Tibial nerve (tissue), 4 donors: ENCODE results near the gene CENPX. TPM values are rescaled to one million over a fixed set of nuclear protein-coding genes. Genes with fewer than 3 reads are reported as not detected.

Experiments
- DNase-seq, 2 donors: peaks; one replicate each; pipeline ENCODE4 v3.0.0-alpha.2; 2019; ENCODE audit warnings: low spot score in 2 of 2
- H3K27ac ChIP-seq, 4 donors: fragments of 200-600 bp; sonication (generic) in 3 of 4; one replicate each; pipeline ENCODE4 v1.5.1; 2017 to 2019; ENCODE audit warnings: mild to moderate bottlenecking in 1 of 4
- H3K27me3 ChIP-seq, 2 donors: fragments of 200-600 bp; sonication (generic) in 1 of 2; one replicate each; pipeline versions ENCODE4 v1.5.1 to v1.6.0; 2017 to 2019
- H3K36me3 ChIP-seq, 3 donors: fragments of 200-600 bp; sonication (generic); one replicate each; pipeline ENCODE4 v1.5.1; 2018 to 2019
- H3K4me1 ChIP-seq, 4 donors: fragments of 200-600 bp; sonication (generic) in 3 of 4; one replicate each; pipeline ENCODE4 v1.5.1; 2017 to 2019
- H3K4me3 ChIP-seq, 4 donors: fragments of 200-600 bp; sonication (generic) in 3 of 4; one replicate each; pipeline ENCODE4 v1.5.1; 2017 to 2019; ENCODE audit warnings: mild to moderate bottlenecking in 1 of 4, moderate library complexity in 1 of 4
- H3K9me3 ChIP-seq, 4 donors: fragments of 200-600 bp; sonication (generic) in 3 of 4; one replicate each; pipeline ENCODE4 v1.5.1; 2017 to 2019
- EP300 ChIP-seq, 2 donors: sonication (generic); formaldehyde crosslinking; IDR thresholded peaks; one replicate each; pipeline ENCODE4 v1.6.1; 2017; ENCODE audit warnings: antibody characterized with exemption in 2 of 2, mild to moderate bottlenecking in 1 of 2
- POLR2A ChIP-seq, 2 donors: fragments of 450-650 bp; IDR thresholded peaks; one replicate each; pipeline ENCODE4 v1.6.1; 2017; ENCODE audit warnings: antibody characterized with exemption in 2 of 2, mild to moderate bottlenecking in 2 of 2, moderate library complexity in 2 of 2
- WGBS, 2 donors: methylation state at CpG; one replicate each; pipeline ENCODE4 v1.1.5; 2018; 5-methylcytosine and 5-hydroxymethylcytosine counted together
- total RNA-seq, 4 donors: library from RNA; depleted of rRNA; stranded (reverse); fragments of >200 nt; gene quantifications; one replicate each; pipeline ENCODE4 v1.1.0, GENCODE V29; 2016
- TF ChIP-seq, protein P1 (sequence below), 5 experiments: fragments of 200-600 bp in 3 of 5; fragments of 450-650 bp in 2 of 5; sonication (generic) in 3 of 5; IDR thresholded peaks; one replicate each; pipeline ENCODE4 v1.5.1; 2016 to 2019; ENCODE audit warnings: antibody characterized with exemption in 5 of 5, mild to moderate bottlenecking in 3 of 5, moderate library complexity in 2 of 5

CENPX gene
- total RNA-seq, 4 donors from 2014 or later: 69.9 to 143 (median 78.0) TPM

DNA sequence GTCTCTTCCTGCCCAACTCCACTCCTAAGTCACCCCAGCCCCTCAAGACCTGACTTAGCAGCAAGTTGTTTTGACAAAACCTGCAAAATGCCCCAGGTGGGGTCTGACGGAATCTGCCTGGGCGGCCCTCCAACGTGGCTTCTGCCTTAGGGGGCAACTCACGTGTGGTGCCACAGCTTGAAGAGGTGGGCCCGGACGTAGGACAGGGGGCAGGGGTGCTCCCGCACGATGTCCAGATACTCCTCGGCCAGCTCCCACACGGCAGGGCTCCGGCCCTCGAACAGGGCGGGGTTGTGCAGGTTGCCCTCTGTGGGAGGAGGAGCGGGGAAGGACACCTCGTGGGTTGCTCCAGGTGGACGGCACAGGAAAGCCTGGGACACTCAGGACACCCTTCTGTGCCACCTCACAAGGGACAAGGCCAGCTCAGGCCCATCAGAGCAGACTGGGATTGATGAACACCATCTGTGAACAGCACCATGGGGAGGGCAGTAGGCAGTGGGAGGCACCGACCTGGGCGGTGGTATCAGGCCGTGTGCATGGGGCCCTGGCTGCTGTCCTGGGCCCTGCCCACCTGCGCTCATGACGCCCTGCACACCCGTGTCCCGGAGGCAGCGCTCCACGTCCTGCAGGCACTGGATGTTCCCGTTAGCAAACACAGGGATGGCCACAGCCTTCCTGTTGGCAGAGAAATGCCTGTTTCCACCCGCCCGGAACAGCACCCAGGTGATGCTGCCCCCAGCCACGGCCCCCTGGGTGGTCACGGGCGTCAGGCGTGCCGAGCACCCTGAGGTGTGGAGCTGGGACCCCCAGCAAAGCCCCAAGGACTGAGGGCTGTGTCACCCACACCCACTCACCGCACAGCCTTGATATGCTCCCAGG lies 38.6 kb upstream of the CENPX start:
- Histone ChIP-seq H3K9me3 (no peaks in the 10 kb centered on the region), H3K4me3 (no peak overlapping the region), H3K4me1 (peaks cover 0 to 27% (median 13%) of the 10 kb centered on the region in 4 donors), H3K36me3 (peaks cover 0 to 80% (median 29%) of the 10 kb centered on the region in 3 donors), H3K27ac (no peak overlapping the region), H3K27me3 (no peaks in the 10 kb centered on the region)
- DNase-seq: no peak
- 82 to 88% methylated on average over 18 to 33 of the region's 34 CpGs for WGBS, 2 donors
- TF ChIP-seq, protein P1, sequence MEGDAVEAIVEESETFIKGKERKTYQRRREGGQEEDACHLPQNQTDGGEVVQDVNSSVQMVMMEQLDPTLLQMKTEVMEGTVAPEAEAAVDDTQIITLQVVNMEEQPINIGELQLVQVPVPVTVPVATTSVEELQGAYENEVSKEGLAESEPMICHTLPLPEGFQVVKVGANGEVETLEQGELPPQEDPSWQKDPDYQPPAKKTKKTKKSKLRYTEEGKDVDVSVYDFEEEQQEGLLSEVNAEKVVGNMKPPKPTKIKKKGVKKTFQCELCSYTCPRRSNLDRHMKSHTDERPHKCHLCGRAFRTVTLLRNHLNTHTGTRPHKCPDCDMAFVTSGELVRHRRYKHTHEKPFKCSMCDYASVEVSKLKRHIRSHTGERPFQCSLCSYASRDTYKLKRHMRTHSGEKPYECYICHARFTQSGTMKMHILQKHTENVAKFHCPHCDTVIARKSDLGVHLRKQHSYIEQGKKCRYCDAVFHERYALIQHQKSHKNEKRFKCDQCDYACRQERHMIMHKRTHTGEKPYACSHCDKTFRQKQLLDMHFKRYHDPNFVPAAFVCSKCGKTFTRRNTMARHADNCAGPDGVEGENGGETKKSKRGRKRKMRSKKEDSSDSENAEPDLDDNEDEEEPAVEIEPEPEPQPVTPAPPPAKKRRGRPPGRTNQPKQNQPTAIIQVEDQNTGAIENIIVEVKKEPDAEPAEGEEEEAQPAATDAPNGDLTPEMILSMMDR (IDR thresholded peaks at IDR 0.05): no peak
- TF ChIP-seq EP300 (IDR thresholded peaks at IDR 0.05): no peak
- no peak for TF ChIP-seq POLR2A (IDR thresholded peaks at IDR 0.05)

DNA sequence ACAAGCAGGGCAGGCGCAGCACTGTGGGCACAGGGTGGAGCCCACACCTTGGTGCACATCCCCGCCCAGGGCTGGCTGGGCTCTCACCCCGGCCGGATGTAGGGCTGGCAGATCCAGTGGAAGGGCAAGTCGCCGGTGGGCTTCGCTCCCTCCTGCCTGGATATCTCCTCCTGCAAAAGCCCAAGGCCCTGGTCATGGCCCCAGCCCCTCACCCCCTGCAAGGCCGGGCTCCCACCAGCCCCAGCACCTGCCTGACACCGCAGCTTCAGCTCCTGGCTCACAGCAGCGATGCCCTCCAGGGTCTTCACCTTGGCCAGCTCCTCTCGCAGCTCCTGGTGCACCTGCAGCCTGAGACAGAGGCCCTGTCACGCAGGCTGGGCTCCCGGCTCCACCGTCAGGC lies 37.9 kb upstream of the CENPX start:
- Histone ChIP-seq H3K27me3 (no peaks in the 10 kb centered on the region), H3K4me1 (peaks cover 0 to 21% (median 11%) of the 10 kb centered on the region in 4 donors), H3K36me3 (peaks cover 0 to 86% (median 29%) of the 10 kb centered on the region in 3 donors), H3K9me3 (no peaks in the 10 kb centered on the region), H3K27ac (no peak overlapping the region), H3K4me3 (no peak overlapping the region)
- no peak for DNase-seq
- TF ChIP-seq, protein P1 (IDR thresholded peaks at IDR 0.05): no peak
- WGBS, 2 donors: 89 to 95% methylated on average over 6 to 13 of the region's 14 CpGs

DNA sequence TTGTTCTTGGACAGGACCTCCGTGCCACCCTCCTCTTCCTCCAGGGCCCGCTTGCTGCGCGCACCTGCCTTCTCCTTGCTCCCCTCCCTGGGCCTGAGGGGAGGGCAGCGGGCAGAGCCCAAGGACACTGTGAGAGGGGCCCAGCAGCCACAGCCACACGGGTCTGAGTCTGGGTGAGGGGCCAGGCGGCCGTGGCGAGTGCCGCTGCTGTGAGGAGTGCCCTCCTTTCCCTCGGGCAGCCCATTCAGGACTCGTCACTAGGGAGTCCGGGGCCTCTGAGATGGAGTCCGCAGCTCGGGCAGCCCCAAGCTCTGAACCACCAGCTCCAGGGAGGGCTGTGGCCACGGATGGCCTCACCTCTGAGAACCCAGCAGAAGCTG lies 37.3 kb upstream of the CENPX start:
- DNase-seq: no peak
- Histone ChIP-seq H3K27me3 (no peaks in the 10 kb centered on the region), H3K9me3 (no peaks in the 10 kb centered on the region), H3K36me3 (peaks cover 0 to 93% (median 35%) of the 10 kb centered on the region in 3 donors), H3K27ac (no peak overlapping the region), H3K4me1 (peaks cover 0 to 24% (median 10%) of the 10 kb centered on the region in 4 donors), H3K4me3 (no peak overlapping the region)
- 76% methylated on average over 15 to 16 of the region's 16 CpGs for WGBS, 2 donors
- TF ChIP-seq EP300 (IDR thresholded peaks at IDR 0.05) (no peak), POLR2A (IDR thresholded peaks at IDR 0.05) (no peak)
- TF ChIP-seq, protein P1 (IDR thresholded peaks at IDR 0.05): no peak

DNA sequence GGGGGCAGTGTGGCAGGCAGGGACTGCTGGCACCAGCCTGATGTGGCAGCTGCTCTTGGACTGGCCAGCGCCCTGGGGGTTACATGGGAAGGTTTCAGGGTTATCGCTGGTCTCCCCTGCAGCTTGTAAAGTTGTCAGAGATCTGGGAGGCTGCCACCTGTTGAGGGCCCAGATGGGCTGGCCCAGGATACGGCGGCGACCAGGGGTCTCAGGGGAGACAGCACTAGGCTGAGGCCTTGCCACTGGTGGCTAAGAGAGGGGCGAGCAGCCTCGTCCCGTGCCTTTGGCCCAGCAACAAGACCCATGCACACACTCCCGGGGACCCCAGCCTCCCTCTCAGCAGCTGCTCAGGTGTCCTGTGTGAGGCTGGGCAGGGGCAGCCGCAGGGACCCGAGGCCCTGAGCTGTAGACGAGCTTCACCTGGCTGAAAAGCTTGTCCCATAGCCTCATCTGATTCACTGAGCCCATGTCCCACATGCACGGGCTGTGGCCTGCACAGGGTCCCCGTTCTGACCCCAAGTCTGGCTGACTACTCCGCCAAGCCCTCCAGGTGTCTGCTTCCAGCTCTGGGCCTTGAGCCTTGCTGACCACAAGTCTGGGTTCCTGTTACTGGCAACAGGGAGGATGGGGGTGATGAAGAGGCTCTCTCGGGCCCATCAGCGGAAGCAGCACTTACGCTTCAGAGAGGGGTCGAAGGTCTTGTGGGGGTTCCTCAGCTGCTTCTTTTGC lies 36.8 kb upstream of the CENPX start:
- no peak for DNase-seq
- TF ChIP-seq, protein P1 (IDR thresholded peaks at IDR 0.05): no peak
- no peak for TF ChIP-seq EP300 (IDR thresholded peaks at IDR 0.05)
- no peak for TF ChIP-seq POLR2A (IDR thresholded peaks at IDR 0.05)
- Histone ChIP-seq H3K27me3 (no peaks in the 10 kb centered on the region), H3K9me3 (no peaks in the 10 kb centered on the region), H3K4me3 (no peak overlapping the region), H3K27ac (no peak overlapping the region), H3K36me3 (peaks cover 0 to 98% (median 40%) of the 10 kb centered on the region in 3 donors), H3K4me1 (peaks cover 0 to 18% (median 5%) of the 10 kb centered on the region in 4 donors)
- 70 to 77% methylated on average over 11 to 12 of the region's 19 CpGs for WGBS, 2 donors

DNA sequence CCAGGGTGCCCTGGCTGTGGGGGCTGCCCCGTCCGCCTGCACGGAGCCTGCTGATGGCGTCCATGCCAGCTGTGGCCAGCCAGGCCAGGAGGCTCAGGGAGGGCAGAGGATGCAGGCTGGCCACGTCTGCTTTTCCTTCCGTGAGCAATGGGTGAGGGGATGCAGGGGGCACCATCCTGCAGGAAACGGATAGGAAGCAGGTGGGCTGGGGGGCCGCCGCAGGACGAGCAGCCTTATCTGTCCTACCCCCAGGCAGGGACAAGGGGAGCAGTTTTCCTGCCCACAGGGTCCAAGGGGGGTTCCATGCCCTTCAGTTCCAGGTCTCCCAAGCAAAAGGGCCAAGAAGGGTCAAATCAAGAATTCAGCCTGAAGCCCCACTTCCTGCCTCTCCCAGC lies 36.2 kb upstream of the CENPX start:
- no peaks in the 10 kb centered on the region for H3K9me3 ChIP-seq
- 59 to 70% methylated on average over 7 to 10 of the region's 10 CpGs for WGBS, 2 donors
- H3K4me3 ChIP-seq: no peak overlapping the region
- DNase-seq: no peak
- H3K27ac ChIP-seq: no peak overlapping the region
- peaks cover 0 to 100% (median 42%) of the 10 kb centered on the region in 3 donors for H3K36me3 ChIP-seq
- TF ChIP-seq POLR2A (IDR thresholded peaks at IDR 0.05) (no peak), EP300 (IDR thresholded peaks at IDR 0.05) (no peak)
- TF ChIP-seq, protein P1 (IDR thresholded peaks at IDR 0.05): no peak
- no peaks in the 10 kb centered on the region for H3K27me3 ChIP-seq
- peaks cover 0 to 18% (median under 1%) of the 10 kb centered on the region in 4 donors for H3K4me1 ChIP-seq
